ENCODE measurements around the gene CDC42BPB. TPM values are rescaled to one million over a fixed set of nuclear protein-coding genes. Genes with fewer than 3 reads are reported as not detected.

CDC42BPB gene
- total RNA-seq, 1 experiment from 2014 or later = 103 TPM

DNA sequence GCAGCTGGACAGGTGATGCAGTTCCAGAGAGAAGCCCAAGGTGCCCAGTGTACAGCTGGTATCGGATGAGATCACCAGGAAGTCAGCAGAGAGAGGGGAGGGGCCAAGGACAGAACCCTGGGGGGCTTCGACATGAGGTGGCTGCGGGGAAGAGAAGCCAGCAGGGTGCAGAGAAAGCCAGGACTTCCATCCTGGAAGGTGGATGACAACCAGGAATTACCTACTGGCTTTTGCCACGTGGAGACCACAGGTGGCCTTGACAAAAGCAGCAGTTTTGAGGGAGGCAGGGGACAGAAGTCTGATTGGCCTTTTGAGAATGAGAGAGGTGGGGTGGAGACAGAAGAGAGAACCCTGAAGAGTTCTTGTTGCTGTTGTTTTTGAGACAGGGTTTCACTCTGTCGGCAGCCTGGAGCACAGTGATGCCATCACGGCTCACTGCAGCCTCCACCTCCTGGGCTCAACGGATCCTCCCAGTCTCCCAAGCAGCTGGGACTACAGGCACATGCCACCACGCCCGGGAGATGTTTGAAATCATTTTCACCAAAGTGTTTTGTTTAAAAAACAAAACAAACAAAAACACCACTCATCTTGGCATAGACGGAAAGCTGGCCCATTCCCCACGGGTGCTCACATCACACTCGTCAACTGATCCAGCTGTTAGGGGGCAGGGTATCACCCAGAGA lies 35.2 kb downstream of the CDC42BPB start:
- no peak overlapping the region; the same call in 1 of the 2 replicates for H3K14ac ChIP-seq (ENCODE audit: insufficient read depth, low read length)
- no peaks in the 10 kb centered on the region for H3K9me3 ChIP-seq (ENCODE audit: control insufficient read depth, low read depth, low read length)
- no peaks in the 10 kb centered on the region for H3K27me3 Mint-ChIP-seq (ENCODE audit: low read depth)
- H3K23ac ChIP-seq (ENCODE audit: insufficient read length, low read depth, low read length) = no peak overlapping the region
- H3K9ac ChIP-seq (ENCODE audit: extremely low read depth, insufficient read length, low read length) = no peak overlapping the region
- no peak overlapping the region for H3K56ac ChIP-seq (ENCODE audit: insufficient read length, low read depth, low read length)
- peaks cover 6 to 8% of the 10 kb centered on the region in 2 experiments; a peak in 4 of 5 replicates for H3K9me3 Mint-ChIP-seq
- no peak for DNase-seq
- H3K4ac ChIP-seq (ENCODE audit: low read depth, low read length) = no peak overlapping the region
- H3K23me2 ChIP-seq (ENCODE audit: insufficient read length, low read depth, low read length, poor library complexity, severe bottlenecking) = no peaks in the 10 kb centered on the region
- H3T11ph ChIP-seq (ENCODE audit: low read length) = no peak overlapping the region
- no peak overlapping the region for H3K18ac ChIP-seq (ENCODE audit: insufficient read length, low read depth, low read length)
- peaks cover 31 to 42% of the 10 kb centered on the region in 2 experiments for H3K4me1 Mint-ChIP-seq
- no peak overlapping the region for H2AK5ac ChIP-seq (ENCODE audit: insufficient read length, low read length)
- H2BK20ac ChIP-seq (ENCODE audit: low read depth, low read length, poor library complexity, severe bottlenecking) = no peak overlapping the region
- H2BK5ac ChIP-seq (ENCODE audit: insufficient read length, low read length) = no peak overlapping the region
- peaks cover 5% of the 10 kb centered on the region; the same call in 1 of the 2 replicates for H3K4me1 ChIP-seq (ENCODE audit: insufficient read depth, low read length)
- no peak overlapping the region for H2BK15ac ChIP-seq (ENCODE audit: low read depth, low read length)
- no peak overlapping the region for H3K4me2 ChIP-seq (ENCODE audit: insufficient read depth, insufficient read length, low read length)
- H3K79me2 ChIP-seq (ENCODE audit: insufficient read depth, low read length) = peaks cover 15% of the 10 kb centered on the region; the same call in 1 of the 2 replicates
- no peak overlapping the region for H4K5ac ChIP-seq (ENCODE audit: insufficient read length, low read depth, low read length)
- H3K27ac Mint-ChIP-seq = peak overlapping the region; percentile 6 to 96 (median 46); a peak in 6 of 7 replicates
- H3K27me3 ChIP-seq (ENCODE audit: insufficient read depth, low read length) = no peaks in the 10 kb centered on the region
- TF ChIP-seq, protein P1, sequence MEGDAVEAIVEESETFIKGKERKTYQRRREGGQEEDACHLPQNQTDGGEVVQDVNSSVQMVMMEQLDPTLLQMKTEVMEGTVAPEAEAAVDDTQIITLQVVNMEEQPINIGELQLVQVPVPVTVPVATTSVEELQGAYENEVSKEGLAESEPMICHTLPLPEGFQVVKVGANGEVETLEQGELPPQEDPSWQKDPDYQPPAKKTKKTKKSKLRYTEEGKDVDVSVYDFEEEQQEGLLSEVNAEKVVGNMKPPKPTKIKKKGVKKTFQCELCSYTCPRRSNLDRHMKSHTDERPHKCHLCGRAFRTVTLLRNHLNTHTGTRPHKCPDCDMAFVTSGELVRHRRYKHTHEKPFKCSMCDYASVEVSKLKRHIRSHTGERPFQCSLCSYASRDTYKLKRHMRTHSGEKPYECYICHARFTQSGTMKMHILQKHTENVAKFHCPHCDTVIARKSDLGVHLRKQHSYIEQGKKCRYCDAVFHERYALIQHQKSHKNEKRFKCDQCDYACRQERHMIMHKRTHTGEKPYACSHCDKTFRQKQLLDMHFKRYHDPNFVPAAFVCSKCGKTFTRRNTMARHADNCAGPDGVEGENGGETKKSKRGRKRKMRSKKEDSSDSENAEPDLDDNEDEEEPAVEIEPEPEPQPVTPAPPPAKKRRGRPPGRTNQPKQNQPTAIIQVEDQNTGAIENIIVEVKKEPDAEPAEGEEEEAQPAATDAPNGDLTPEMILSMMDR (conservative IDR thresholded peaks at IDR 0.05) = no peak
- no peak overlapping the region for H4K8ac ChIP-seq (replicated peaks; ENCODE audit: insufficient read length, low read depth, low read length)
- peaks cover 13 to 24% (median 15%) of the 10 kb centered on the region in 3 experiments for H3K36me3 Mint-ChIP-seq (ENCODE audit: insufficient read depth in 1 of 3, low read depth in 3 of 3)
- no peak overlapping the region for H3K27ac ChIP-seq (ENCODE audit: insufficient read length, low read depth, low read length)
- no peaks in the 10 kb centered on the region for H4K20me1 ChIP-seq (ENCODE audit: control insufficient read depth, insufficient read depth, insufficient read length)
- H2AFZ ChIP-seq (ENCODE audit: low read length) = no peak overlapping the region
- no peak overlapping the region for H2BK12ac ChIP-seq (ENCODE audit: insufficient read length, low read depth, low read length)
- no peak overlapping the region for H2BK120ac ChIP-seq (ENCODE audit: low read depth, low read length, poor library complexity, severe bottlenecking)
- peaks cover 3% of the 10 kb centered on the region for H3K79me1 ChIP-seq (ENCODE audit: insufficient read depth, low read depth, low read length, poor library complexity, severe bottlenecking)
- WGBS (ENCODE audit: extremely low coverage, insufficient read length, low lambda C conversion rate) = no CpG with 5 or more reads among the region's 12 CpGs
- peak overlapping the region in 1 of 2 experiments; percentile 15; a peak in 1 of 5 replicates for H3K4me3 Mint-ChIP-seq
- no peak overlapping the region for H4K91ac ChIP-seq (ENCODE audit: insufficient read length, low read depth, low read length)

All from H9 (cell line).